NB4 (cell line): Measurements from ENCODE around the gene HSF2.
A peak's percentile ranks its signal among the peaks of the same experiment; 100 is the strongest.

ENCODE experiments used
- DNase-seq: peaks from one replicate; pipeline ENCODE4 v3.0.0; 2010; ENCODE audit warnings: low read depth
- H3K4me3 ChIP-seq: one replicate; pipeline ENCODE4 v1.5.1; 2011; ENCODE audit warnings: mild to moderate bottlenecking, low read depth, low read length, moderate library complexity
- CTCF ChIP-seq: IDR thresholded peaks from one replicate; pipeline ENCODE4 v1.5.1; 2012; ENCODE audit warnings: low read depth, low read length
- MAX ChIP-seq: IDR thresholded peaks from 2 replicates; pipeline ENCODE4 v1.6.1; 2011; ENCODE audit warnings: low read depth, low read length
- MYC ChIP-seq: IDR thresholded peaks from 2 replicates; pipeline ENCODE4 v1.6.1; 2011; ENCODE audit warnings: low read depth, low read length
- POLR2A ChIP-seq: IDR thresholded peaks from 2 replicates; pipeline ENCODE4 v1.6.1; 2011; ENCODE audit warnings: mild to moderate bottlenecking; ENCODE audit not compliant: insufficient read length; ENCODE audit errors: extremely low read depth

The HSF2 gene

GRCh38 chr6:122374307-122374706, 25.1 kb upstream of the HSF2 start:
- TF ChIP-seq CTCF (no peak), MAX (no peak), MYC (no peak), POLR2A (no peak)
- no peak for DNase-seq
- no peak overlapping the region for H3K4me3 ChIP-seq

GRCh38 chr6:122376246-122376645, 23.2 kb upstream of the HSF2 start:
- H3K4me3 ChIP-seq: no peak overlapping the region
- DNase-seq: no peak
- TF ChIP-seq MYC: no peak
- TF ChIP-seq CTCF: no peak
- TF ChIP-seq POLR2A: no peak
- no peak for TF ChIP-seq MAX

DNA sequence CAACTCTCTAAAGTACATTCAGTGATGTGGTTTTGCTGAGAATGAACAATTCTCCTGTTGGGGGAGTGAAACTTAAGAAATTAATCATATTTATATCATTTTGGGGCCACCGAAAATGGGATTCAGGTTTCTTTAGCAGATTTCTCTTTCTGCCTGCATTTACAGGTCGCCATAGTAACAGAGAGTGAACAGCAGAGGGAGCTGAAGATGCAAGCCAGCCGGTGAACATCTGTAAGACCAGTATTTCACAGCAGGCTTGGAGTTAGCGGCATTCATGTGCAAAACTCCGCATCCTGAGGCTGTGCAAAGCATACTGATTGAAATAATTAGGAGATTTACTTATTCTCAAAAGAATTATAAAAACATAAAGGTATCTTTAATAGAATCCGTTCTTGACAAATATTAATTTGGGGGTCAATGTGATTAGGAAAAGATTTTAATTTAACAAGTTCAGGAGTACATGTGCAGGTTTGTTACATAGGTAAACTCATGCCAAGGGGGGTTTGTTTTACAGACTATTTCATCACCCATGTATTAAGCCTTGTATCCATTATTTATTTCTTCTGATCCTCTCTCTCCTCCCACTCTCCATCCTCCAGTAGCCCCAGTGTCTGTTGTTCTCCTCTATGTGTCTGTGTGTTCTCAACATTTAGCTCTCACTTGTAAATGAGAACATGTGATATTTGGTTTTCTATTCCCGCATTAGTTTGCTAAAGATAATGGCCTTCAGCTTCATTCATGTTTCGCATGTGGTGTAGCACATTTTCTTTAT, 17.8 kb upstream of the HSF2 start:
- TF ChIP-seq MYC (peak; percentile 25; the same call in 1 of the 2 replicates), MAX (no peak), POLR2A (no peak), CTCF (peak; percentile 73)
- H3K4me3 ChIP-seq: no peak overlapping the region
- DNase-seq: peak; percentile 74

- TF ChIP-seq CTCF (no peak), POLR2A (no peak), MYC (no peak), MAX (no peak)
- DNase-seq: no peak
- H3K4me3 ChIP-seq: no peak overlapping the region
These were observed 13.4 kb upstream of the HSF2 start for GRCh38 chr6:122385857-122386612.

- no peak overlapping the region for H3K4me3 ChIP-seq
- no peak for DNase-seq
- TF ChIP-seq POLR2A: no peak
- TF ChIP-seq CTCF: no peak
- no peak for TF ChIP-seq MYC
These were observed 10.5 kb upstream of the HSF2 start for GRCh38 chr6:122388945-122389344.
